ENCODE data around the gene NUDT4B.
"Not testable (repeated sequence)": the region's sequence is repeated elsewhere in the genome, so short reads cannot be mapped to it uniquely, and the experiment has no call there.

GRCh38 chr1:148791543-148792099 lies 43.0 kb downstream of the NUDT4B start:
- TF ChIP-seq CTCF (tag by site-specific recombination; IDR thresholded peaks at IDR 0.05); ZNF561 (tag by site-specific recombination; IDR thresholded peaks at IDR 0.05; ENCODE audit: borderline replicate concordance); ZNF324 (tag by site-specific recombination; IDR thresholded peaks at IDR 0.05); ZNF558 (tag by site-specific recombination; IDR thresholded peaks at IDR 0.05); ZNF830 (tag by site-specific recombination; IDR thresholded peaks at IDR 0.05; ENCODE audit: low read depth): not testable (repeated sequence)

All from HEK293 (cell line).